PC-3 (cell line): ENCODE data around the gene ID4.
"Not testable (repeated sequence)": the region's sequence is repeated elsewhere in the genome, so short reads cannot be mapped to it uniquely, and the experiment has no call there.

Experiments used
- CTCF ChIP-seq: fragments of 300-600 bp; sonication (generic); conservative IDR thresholded peaks from 2 replicates; pipeline ENCODE4 v1.5.1; 2017; ENCODE audit warnings: antibody characterized with exemption, low read depth, mild to moderate bottlenecking, low read length
- EZH2 ChIP-seq: fragments of 300-600 bp; sonication (generic); IDR thresholded peaks from one replicate; pipeline ENCODE4 v1.6.1; 2017; ENCODE audit warnings: antibody characterized with exemption, mild to moderate bottlenecking, low read length; ENCODE audit not compliant: unreplicated experiment

GRCh38 chr6:19854421-19855015 lies 17.3 kb downstream of the ID4 start:
- not testable (repeated sequence) for TF ChIP-seq CTCF, EZH2
